ENCODE measurements around the gene ATXN2L.

- TF ChIP-seq CTCF (IDR thresholded peaks at IDR 0.05; ENCODE audit: low read depth, low read length, poor library complexity, severe bottlenecking) (no peak), EZH2phosphoT487 (IDR thresholded peaks at IDR 0.05; ENCODE audit: borderline replicate concordance, low read length) (no peak)
Measured at GRCh38 chr16:28874406-28874805, 51.6 kb downstream of the ATXN2L start.

Measured in DOHH2 (cell line).